IPS-18a (cell line): ENCODE data around the gene ATG4A.
A peak's percentile ranks its signal among the peaks of the same experiment; 100 is the strongest.

Experiments used
- H3K27ac ChIP-seq: one replicate; pipeline ENCODE4 v1.5.1; 2013; ENCODE audit warnings: low read length
- H3K27me3 ChIP-seq: one replicate; pipeline ENCODE4 v1.6.1; 2013; ENCODE audit warnings: mild to moderate bottlenecking, low read length; ENCODE audit not compliant: control insufficient read depth, insufficient read depth
- H3K36me3 ChIP-seq: one replicate; pipeline ENCODE4 v1.6.1; 2013; ENCODE audit warnings: low read depth, low read length; ENCODE audit not compliant: control insufficient read depth
- H3K4me1 ChIP-seq: one replicate; pipeline ENCODE4 v1.6.1; 2013; ENCODE audit warnings: low read depth, low read length; ENCODE audit not compliant: control insufficient read depth
- H3K4me3 ChIP-seq: one replicate; pipeline ENCODE4 v1.5.1; 2013; ENCODE audit warnings: low read length
- H3K9ac ChIP-seq: one replicate; pipeline ENCODE4 v1.6.1; 2013; ENCODE audit warnings: mild to moderate bottlenecking, low read length, moderate library complexity
- H3K9me3 ChIP-seq: one replicate; pipeline ENCODE4 v1.6.1; 2013; ENCODE audit warnings: low read depth, low read length; ENCODE audit not compliant: control insufficient read depth

The ATG4A gene

GRCh38 chrX:108091264-108091877, at the start of gene ATG4A, which contains the start of gene PSMD10:
Gene ATG4A (plus strand): TSS chrX:108091778. CDS start chrX:108091827, 49 bp downstream.
Gene PSMD10 (minus strand): TSS chrX:108091542. CDS start chrX:108091520, 22 bp downstream.
- Histone ChIP-seq H3K4me1 (peaks cover 5% of the 10 kb centered on the region), H3K9me3 (no peaks in the 10 kb centered on the region), H3K27me3 (no peaks in the 10 kb centered on the region), H3K4me3 (peak within 1 kb of the TSS; percentile 96), H3K27ac (peak within 1 kb of the TSS; percentile 78), H3K9ac (peak within 1 kb of the TSS; percentile 94), H3K36me3 (peaks cover 12% of the 10 kb centered on the region)

- H3K36me3 ChIP-seq, result no peaks in the 10 kb centered on the region
- no peaks in the 10 kb centered on the region for H3K27me3 ChIP-seq
- no peak within 1 kb of the TSS for H3K9ac ChIP-seq
- no peaks in the 10 kb centered on the region for H3K4me1 ChIP-seq
- no peak within 1 kb of the TSS for H3K27ac ChIP-seq
- H3K9me3 ChIP-seq, result no peaks in the 10 kb centered on the region
- no peak within 1 kb of the TSS for H3K4me3 ChIP-seq
These were observed 46.9 kb upstream of the ATG4A start, which contains the start of gene VSIG1 for GRCh38 chrX:108044554-108045256. Gene VSIG1 (plus strand): TSS chrX:108045065. CDS start chrX:108045131, 66 bp downstream.

- Histone ChIP-seq H3K9me3 (no peaks in the 10 kb centered on the region), H3K4me3 (no peak overlapping the region), H3K36me3 (no peaks in the 10 kb centered on the region), H3K27ac (no peak overlapping the region), H3K4me1 (no peaks in the 10 kb centered on the region), H3K9ac (no peak overlapping the region), H3K27me3 (no peaks in the 10 kb centered on the region)
These were observed 41.9 kb upstream of the ATG4A start for GRCh38 chrX:108049649-108050048.

- no peak overlapping the region for H3K4me3 ChIP-seq
- no peak overlapping the region for H3K27ac ChIP-seq
- no peaks in the 10 kb centered on the region for H3K4me1 ChIP-seq
- H3K27me3 ChIP-seq, result no peaks in the 10 kb centered on the region
- no peaks in the 10 kb centered on the region for H3K9me3 ChIP-seq
- no peaks in the 10 kb centered on the region for H3K36me3 ChIP-seq
- no peak overlapping the region for H3K9ac ChIP-seq
These were observed 38.4 kb upstream of the ATG4A start for GRCh38 chrX:108053218-108053617.

GRCh38 chrX:108055546-108055945, 36.0 kb upstream of the ATG4A start:
- Histone ChIP-seq H3K9me3 (no peaks in the 10 kb centered on the region), H3K27me3 (no peaks in the 10 kb centered on the region), H3K36me3 (no peaks in the 10 kb centered on the region), H3K27ac (no peak overlapping the region), H3K4me3 (no peak overlapping the region), H3K9ac (no peak overlapping the region), H3K4me1 (no peaks in the 10 kb centered on the region)

GRCh38 chrX:108059801-108060200, 31.8 kb upstream of the ATG4A start:
- Histone ChIP-seq H3K27me3 (no peaks in the 10 kb centered on the region), H3K4me1 (no peaks in the 10 kb centered on the region), H3K36me3 (no peaks in the 10 kb centered on the region), H3K9me3 (no peaks in the 10 kb centered on the region), H3K9ac (no peak overlapping the region), H3K27ac (no peak overlapping the region), H3K4me3 (no peak overlapping the region)

GRCh38 chrX:108064001-108064400, 27.6 kb upstream of the ATG4A start:
- Histone ChIP-seq H3K27me3 (no peaks in the 10 kb centered on the region), H3K36me3 (no peaks in the 10 kb centered on the region), H3K9ac (no peak overlapping the region), H3K27ac (no peak overlapping the region), H3K9me3 (no peaks in the 10 kb centered on the region), H3K4me3 (no peak overlapping the region), H3K4me1 (peaks cover 11% of the 10 kb centered on the region)

GRCh38 chrX:108064613-108065012, 27.0 kb upstream of the ATG4A start:
- no peak overlapping the region for H3K4me3 ChIP-seq
- H3K4me1 ChIP-seq, result peaks cover 11% of the 10 kb centered on the region
- H3K27ac ChIP-seq, result no peak overlapping the region
- no peaks in the 10 kb centered on the region for H3K9me3 ChIP-seq
- H3K9ac ChIP-seq, result no peak overlapping the region
- no peaks in the 10 kb centered on the region for H3K36me3 ChIP-seq
- no peaks in the 10 kb centered on the region for H3K27me3 ChIP-seq

- H3K27ac ChIP-seq, result no peak overlapping the region
- H3K9me3 ChIP-seq, result no peaks in the 10 kb centered on the region
- no peak overlapping the region for H3K4me3 ChIP-seq
- H3K4me1 ChIP-seq, result peaks cover 11% of the 10 kb centered on the region
- H3K9ac ChIP-seq, result no peak overlapping the region
- H3K27me3 ChIP-seq, result no peaks in the 10 kb centered on the region
- no peaks in the 10 kb centered on the region for H3K36me3 ChIP-seq
These were observed 23.5 kb upstream of the ATG4A start for GRCh38 chrX:108068121-108068520.

- Histone ChIP-seq H3K27ac (no peak overlapping the region), H3K27me3 (no peaks in the 10 kb centered on the region), H3K9ac (no peak overlapping the region), H3K4me3 (no peak overlapping the region), H3K4me1 (peaks cover 11% of the 10 kb centered on the region), H3K36me3 (no peaks in the 10 kb centered on the region), H3K9me3 (no peaks in the 10 kb centered on the region)
These were observed 20.7 kb upstream of the ATG4A start for GRCh38 chrX:108070891-108071290.

- Histone ChIP-seq H3K9me3 (no peaks in the 10 kb centered on the region), H3K27me3 (no peaks in the 10 kb centered on the region), H3K4me1 (peaks cover 7% of the 10 kb centered on the region), H3K4me3 (no peak overlapping the region), H3K9ac (no peak overlapping the region), H3K36me3 (no peaks in the 10 kb centered on the region), H3K27ac (no peak overlapping the region)
These were observed 20.0 kb upstream of the ATG4A start for GRCh38 chrX:108071578-108071977.

- Histone ChIP-seq H3K27ac (no peak overlapping the region), H3K4me3 (no peak overlapping the region), H3K9me3 (no peaks in the 10 kb centered on the region), H3K27me3 (no peaks in the 10 kb centered on the region), H3K4me1 (no peaks in the 10 kb centered on the region), H3K36me3 (no peaks in the 10 kb centered on the region), H3K9ac (no peak overlapping the region)
These were observed 18.8 kb upstream of the ATG4A start for GRCh38 chrX:108072746-108073145.
